A673 (cell line): ENCODE results near the gene ZBTB12. TPM values are rescaled to one million over a fixed set of nuclear protein-coding genes. Genes with fewer than 3 reads are reported as not detected.

Source experiments
- BruUV-seq: library from RNA; stranded (reverse); fragments of 400-500 nt; replicated peaks from 2 replicates; lab custom pipeline; 2021; lab: Mats Ljungman, UMichigan
- CTCF ChIA-PET: fragments of 300-600 bp; sonication (Branson Sonifier 250); formaldehyde crosslinking; loops from one replicate; lab custom pipeline; 2022; ENCODE audit warnings: antibody characterized with exemption; lab: Charles Lee
- POLR2A ChIA-PET: fragments of 300-600 bp; sonication (Branson Sonifier 250); formaldehyde crosslinking; loops from one replicate; lab custom pipeline; 2022; ENCODE audit warnings: antibody characterized with exemption; ENCODE audit not compliant: low non-redundant PET; lab: Charles Lee
- DNase-seq: peaks from one replicate; pipeline ENCODE4 v3.0.0-alpha.2; 2015; ENCODE audit warnings: low spot score
- H3K27ac ChIP-seq: fragments of 200-600 bp; sonication (generic); 2 replicates; pipeline ENCODE4 v1.5.1; 2016; ENCODE audit warnings: mixed run types, low read depth, mild to moderate bottlenecking, mixed read lengths, antibody characterized with exemption, low read length; ENCODE audit not compliant: poor library complexity, severe bottlenecking
- H3K27me3 ChIP-seq: fragments of 200-600 bp; sonication (generic); replicated peaks from 2 replicates; pipeline ENCODE4 v1.6.1; 2017; ENCODE audit warnings: mixed run types, low read depth, mild to moderate bottlenecking, mixed read lengths, antibody characterized with exemption, low read length; ENCODE audit not compliant: insufficient read depth, poor library complexity
- H3K36me3 ChIP-seq: fragments of 200-600 bp; sonication (generic); 2 replicates; pipeline ENCODE4 v1.6.1; 2016; ENCODE audit warnings: mixed run types, mild to moderate bottlenecking, mixed read lengths, antibody characterized with exemption, low read length; ENCODE audit not compliant: insufficient read depth, poor library complexity, severe bottlenecking
- H3K4me1 ChIP-seq: fragments of 200-600 bp; sonication (generic); 2 replicates; pipeline ENCODE4 v1.6.1; 2017; ENCODE audit warnings: mixed run types, mild to moderate bottlenecking, mixed read lengths, antibody characterized with exemption, low read length; ENCODE audit not compliant: insufficient read depth, poor library complexity, severe bottlenecking
- H3K4me3 ChIP-seq: fragments of 200-600 bp; sonication (generic); 2 replicates; pipeline ENCODE4 v1.5.1; 2016; ENCODE audit warnings: low read depth, mixed run types, mild to moderate bottlenecking, mixed read lengths, low read length; ENCODE audit not compliant: poor library complexity, severe bottlenecking
- H3K9me3 ChIP-seq: fragments of 200-600 bp; sonication (generic); 2 replicates; pipeline ENCODE4 v1.6.1; 2016; ENCODE audit warnings: mixed run types, low read depth, mild to moderate bottlenecking, mixed read lengths, antibody characterized with exemption, low read length; ENCODE audit not compliant: poor library complexity, severe bottlenecking
- EZH2 ChIP-seq: fragments of 200-600 bp; sonication (generic); IDR thresholded peaks from 2 replicates; pipeline ENCODE4 v1.6.1; 2017; ENCODE audit warnings: borderline replicate concordance, low read depth, mild to moderate bottlenecking, mixed read lengths, antibody characterized with exemption, low read length; ENCODE audit not compliant: poor library complexity, severe bottlenecking
- intact Hi-C: fragments of 100-400 bp; cut with micrococcal nuclease; formaldehyde crosslinking; loops from one replicate; pipeline ENCODE4 v1.10.0; 2022; ENCODE audit not compliant: unreplicated experiment
- total RNA-seq: library from RNA; stranded (reverse); gene quantifications from 2 replicates; pipeline ENCODE4 v1.2.3, GENCODE V29; 2021
- TF ChIP-seq, protein P1 (sequence below): fragments of 300-800, 200-600 bp; sonication (generic); conservative IDR thresholded peaks from 2 replicates; pipeline ENCODE4 v1.5.1; 2017; ENCODE audit warnings: low read depth, mild to moderate bottlenecking, antibody characterized with exemption, low read length, moderate library complexity, mixed read lengths

ZBTB12 gene
- total RNA-seq, 1 experiment from 2014 or later = 21.3 TPM

GRCh38 chr6:31876357-31876756 is 25.5 kb downstream of the ZBTB12 start:
- POLR2A ChIA-PET = no interaction called here
- CTCF ChIA-PET = interaction anchor here (0.6 kb wide), 1 partner anchor 477 kb away, joined by 3 read pairs; no protein-coding TSS in a partner anchor

DNA sequence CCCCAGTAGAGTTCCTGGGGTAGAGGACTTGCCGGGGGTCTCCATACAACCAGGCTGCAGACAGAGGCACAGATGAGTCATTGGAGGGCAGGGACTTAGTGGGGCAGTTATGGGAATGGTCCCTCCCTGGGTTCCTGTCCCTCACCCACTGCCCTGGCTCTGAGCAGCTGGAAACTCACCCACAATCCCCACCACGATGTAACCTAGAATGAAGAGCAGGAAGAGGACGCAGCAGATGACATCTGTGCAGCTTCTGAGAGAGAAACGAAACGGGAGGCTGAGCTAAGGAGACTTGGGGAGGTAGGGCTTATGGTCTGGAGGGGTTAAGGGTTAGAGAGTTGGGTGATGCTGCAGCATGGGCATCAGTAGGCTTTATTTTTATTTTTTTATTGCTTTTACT is 26.0 kb downstream of the ZBTB12 start:
- POLR2A ChIA-PET = no interaction called here
- no peak for DNase-seq
- no peak for TF ChIP-seq EZH2
- TF ChIP-seq, protein P1, sequence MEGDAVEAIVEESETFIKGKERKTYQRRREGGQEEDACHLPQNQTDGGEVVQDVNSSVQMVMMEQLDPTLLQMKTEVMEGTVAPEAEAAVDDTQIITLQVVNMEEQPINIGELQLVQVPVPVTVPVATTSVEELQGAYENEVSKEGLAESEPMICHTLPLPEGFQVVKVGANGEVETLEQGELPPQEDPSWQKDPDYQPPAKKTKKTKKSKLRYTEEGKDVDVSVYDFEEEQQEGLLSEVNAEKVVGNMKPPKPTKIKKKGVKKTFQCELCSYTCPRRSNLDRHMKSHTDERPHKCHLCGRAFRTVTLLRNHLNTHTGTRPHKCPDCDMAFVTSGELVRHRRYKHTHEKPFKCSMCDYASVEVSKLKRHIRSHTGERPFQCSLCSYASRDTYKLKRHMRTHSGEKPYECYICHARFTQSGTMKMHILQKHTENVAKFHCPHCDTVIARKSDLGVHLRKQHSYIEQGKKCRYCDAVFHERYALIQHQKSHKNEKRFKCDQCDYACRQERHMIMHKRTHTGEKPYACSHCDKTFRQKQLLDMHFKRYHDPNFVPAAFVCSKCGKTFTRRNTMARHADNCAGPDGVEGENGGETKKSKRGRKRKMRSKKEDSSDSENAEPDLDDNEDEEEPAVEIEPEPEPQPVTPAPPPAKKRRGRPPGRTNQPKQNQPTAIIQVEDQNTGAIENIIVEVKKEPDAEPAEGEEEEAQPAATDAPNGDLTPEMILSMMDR = no peak
- H3K27me3 ChIP-seq = no peaks in the 10 kb centered on the region
- intact Hi-C loops = no loop called here
- no peak overlapping the region for H3K27ac ChIP-seq
- peaks cover 13% of the 10 kb centered on the region for H3K36me3 ChIP-seq
- BruUV-seq = no TSS peak
- no peak overlapping the region for H3K4me3 ChIP-seq
- no peaks in the 10 kb centered on the region for H3K9me3 ChIP-seq
- CTCF ChIA-PET = interaction anchor here (0.6 kb wide), 1 partner anchor 477 kb away, joined by 3 read pairs; no protein-coding TSS in a partner anchor
- no peaks in the 10 kb centered on the region for H3K4me1 ChIP-seq

More at GRCh38 chr6:31876357-31876756, 25.5 kb downstream of the ZBTB12 start:
- Histone ChIP-seq H3K4me1 (no peaks in the 10 kb centered on the region), H3K27me3 (no peaks in the 10 kb centered on the region), H3K9me3 (no peaks in the 10 kb centered on the region), H3K4me3 (no peak overlapping the region), H3K36me3 (peaks cover 18% of the 10 kb centered on the region), H3K27ac (no peak overlapping the region)
- TF ChIP-seq EZH2 = no peak
- TF ChIP-seq, protein P1 = no peak
- no peak for DNase-seq
- BruUV-seq = no TSS peak
- intact Hi-C loops = no loop called here

DNA sequence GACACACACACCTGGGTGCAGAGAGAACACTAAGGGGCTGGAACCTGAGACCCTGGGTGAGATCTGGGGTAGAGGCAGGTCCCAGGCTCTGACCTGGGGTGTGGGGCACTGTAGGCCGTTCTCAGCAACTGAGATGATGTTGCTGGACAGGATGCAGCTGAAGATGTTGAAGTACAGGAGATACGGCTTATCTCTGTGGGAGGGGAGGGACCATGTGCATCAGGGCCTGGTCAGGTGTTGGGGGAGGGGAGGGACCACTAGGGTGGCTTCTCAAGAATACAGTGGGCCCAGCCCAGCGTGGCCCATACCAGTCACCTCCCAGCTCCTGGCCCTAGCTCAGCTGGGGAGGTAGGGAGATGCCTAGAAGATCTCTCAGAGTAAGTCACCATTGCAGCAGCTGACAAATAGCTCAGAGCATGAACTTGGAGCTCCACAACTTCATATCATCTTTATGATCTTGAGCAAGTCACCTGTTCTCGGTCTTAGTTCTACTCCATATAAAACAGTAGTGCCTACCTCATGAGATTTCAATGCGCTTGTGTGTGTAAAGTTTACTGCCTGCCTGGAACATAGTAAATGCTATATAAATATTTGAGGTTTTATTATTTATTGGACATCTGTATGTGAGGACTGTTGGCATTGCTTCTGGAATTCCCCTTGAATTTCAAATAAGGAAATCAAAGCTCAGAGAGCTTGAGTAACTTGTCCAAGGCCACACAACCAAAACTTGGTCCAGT is 26.9 kb downstream of the ZBTB12 start:
- Histone ChIP-seq H3K4me3 (no peak overlapping the region), H3K4me1 (no peaks in the 10 kb centered on the region), H3K9me3 (no peaks in the 10 kb centered on the region), H3K27me3 (no peaks in the 10 kb centered on the region), H3K36me3 (peaks cover 5% of the 10 kb centered on the region), H3K27ac (no peak overlapping the region)
- no TSS peak for BruUV-seq
- no peak for TF ChIP-seq EZH2
- TF ChIP-seq, protein P1 = no peak
- DNase-seq = no peak
- intact Hi-C loops = no loop called here
- ChIA-PET POLR2A (interaction anchor here (0.7 kb wide), 1 partner anchor 211 kb away, joined by 6 read pairs; no protein-coding TSS in a partner anchor), CTCF (no interaction called here)
